Neutrophil (primary cell): ENCODE measurements around the gene EEF1AKMT1.

Experiments used
- H3K27ac ChIP-seq: fragments of 200-600 bp; sonication (generic); 2 replicates; pipeline ENCODE4 v1.5.1; 2016; ENCODE audit warnings: mild to moderate bottlenecking, moderate library complexity
- H3K27me3 ChIP-seq: fragments of 200-600 bp; sonication (generic); 2 replicates; pipeline ENCODE4 v1.6.0; 2016; ENCODE audit warnings: mild to moderate bottlenecking
- H3K36me3 ChIP-seq: fragments of 200-600 bp; sonication (generic); 2 replicates; pipeline ENCODE4 v1.5.1; 2017
- H3K4me1 ChIP-seq, 2 experiments: fragments of 200-600 bp in 1 of 2; sonication (generic) in 1 of 2; 1 replicate in 1 of 2; 2 replicates in 1 of 2; pipeline versions ENCODE4 v1.5.1 to v1.6.1; 2013 to 2016; ENCODE audit warnings: low read depth in 1 of 2, low read length in 1 of 2, mild to moderate bottlenecking in 1 of 2, moderate library complexity in 1 of 2; ENCODE audit not compliant: control insufficient read depth in 1 of 2, insufficient read depth in 1 of 2
- H3K4me3 ChIP-seq, 2 experiments: fragments of 200-600 bp in 1 of 2; sonication (generic) in 1 of 2; 1 replicate in 1 of 2; 2 replicates in 1 of 2; pipeline ENCODE4 v1.5.1; 2013 to 2016; ENCODE audit warnings: low read depth in 1 of 2, low read length in 1 of 2, mild to moderate bottlenecking in 1 of 2, moderate library complexity in 1 of 2
- H3K9me3 ChIP-seq: fragments of 200-600 bp; sonication (generic); 2 replicates; pipeline ENCODE4 v1.5.1; 2016
- TF ChIP-seq, protein P1 (sequence below): fragments of 200-600 bp; sonication (generic); IDR thresholded peaks from 2 replicates; pipeline ENCODE4 v1.5.1; 2016; ENCODE audit warnings: antibody characterized with exemption

The EEF1AKMT1 gene

DNA sequence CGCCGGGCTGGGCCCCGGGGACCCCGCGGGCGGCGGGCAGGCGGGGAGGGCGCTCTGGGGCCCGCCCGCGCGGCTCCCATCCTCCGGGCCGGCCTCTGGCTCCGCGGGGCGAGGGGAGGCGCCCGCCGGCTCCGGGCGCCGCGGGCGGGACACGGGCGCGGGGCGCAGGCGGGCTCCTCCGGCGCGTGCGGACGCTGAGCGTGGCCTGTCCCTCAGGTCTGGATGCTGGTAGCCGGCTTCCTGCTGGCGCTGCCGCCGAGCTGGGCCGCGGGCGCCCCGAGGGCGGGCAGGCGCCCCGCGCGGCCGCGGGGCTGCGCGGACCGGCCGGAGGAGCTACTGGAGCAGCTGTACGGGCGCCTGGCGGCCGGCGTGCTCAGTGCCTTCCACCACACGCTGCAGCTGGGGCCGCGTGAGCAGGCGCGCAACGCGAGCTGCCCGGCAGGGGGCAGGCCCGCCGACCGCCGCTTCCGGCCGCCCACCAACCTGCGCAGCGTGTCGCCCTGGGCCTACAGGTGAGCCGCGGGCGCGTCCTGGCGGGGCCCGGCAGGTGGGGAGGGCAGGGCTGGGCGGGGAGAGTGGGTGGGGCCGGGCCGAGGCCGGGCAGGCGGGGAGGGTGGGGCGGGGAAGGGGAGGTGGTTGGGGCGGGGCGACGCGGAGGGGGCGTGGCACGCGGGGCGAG, 69.8 kb downstream of the EEF1AKMT1 start:
- Histone ChIP-seq H3K4me1 (peaks cover 9 to 13% of the 10 kb centered on the region in 2 experiments), H3K4me3 (peak overlapping the region; percentile 35 to 36), H3K9me3 (no peaks in the 10 kb centered on the region), H3K27ac (no peak overlapping the region), H3K27me3 (peaks cover 74% of the 10 kb centered on the region), H3K36me3 (no peaks in the 10 kb centered on the region)
- TF ChIP-seq, protein P1, sequence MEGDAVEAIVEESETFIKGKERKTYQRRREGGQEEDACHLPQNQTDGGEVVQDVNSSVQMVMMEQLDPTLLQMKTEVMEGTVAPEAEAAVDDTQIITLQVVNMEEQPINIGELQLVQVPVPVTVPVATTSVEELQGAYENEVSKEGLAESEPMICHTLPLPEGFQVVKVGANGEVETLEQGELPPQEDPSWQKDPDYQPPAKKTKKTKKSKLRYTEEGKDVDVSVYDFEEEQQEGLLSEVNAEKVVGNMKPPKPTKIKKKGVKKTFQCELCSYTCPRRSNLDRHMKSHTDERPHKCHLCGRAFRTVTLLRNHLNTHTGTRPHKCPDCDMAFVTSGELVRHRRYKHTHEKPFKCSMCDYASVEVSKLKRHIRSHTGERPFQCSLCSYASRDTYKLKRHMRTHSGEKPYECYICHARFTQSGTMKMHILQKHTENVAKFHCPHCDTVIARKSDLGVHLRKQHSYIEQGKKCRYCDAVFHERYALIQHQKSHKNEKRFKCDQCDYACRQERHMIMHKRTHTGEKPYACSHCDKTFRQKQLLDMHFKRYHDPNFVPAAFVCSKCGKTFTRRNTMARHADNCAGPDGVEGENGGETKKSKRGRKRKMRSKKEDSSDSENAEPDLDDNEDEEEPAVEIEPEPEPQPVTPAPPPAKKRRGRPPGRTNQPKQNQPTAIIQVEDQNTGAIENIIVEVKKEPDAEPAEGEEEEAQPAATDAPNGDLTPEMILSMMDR: peak; percentile 31

DNA sequence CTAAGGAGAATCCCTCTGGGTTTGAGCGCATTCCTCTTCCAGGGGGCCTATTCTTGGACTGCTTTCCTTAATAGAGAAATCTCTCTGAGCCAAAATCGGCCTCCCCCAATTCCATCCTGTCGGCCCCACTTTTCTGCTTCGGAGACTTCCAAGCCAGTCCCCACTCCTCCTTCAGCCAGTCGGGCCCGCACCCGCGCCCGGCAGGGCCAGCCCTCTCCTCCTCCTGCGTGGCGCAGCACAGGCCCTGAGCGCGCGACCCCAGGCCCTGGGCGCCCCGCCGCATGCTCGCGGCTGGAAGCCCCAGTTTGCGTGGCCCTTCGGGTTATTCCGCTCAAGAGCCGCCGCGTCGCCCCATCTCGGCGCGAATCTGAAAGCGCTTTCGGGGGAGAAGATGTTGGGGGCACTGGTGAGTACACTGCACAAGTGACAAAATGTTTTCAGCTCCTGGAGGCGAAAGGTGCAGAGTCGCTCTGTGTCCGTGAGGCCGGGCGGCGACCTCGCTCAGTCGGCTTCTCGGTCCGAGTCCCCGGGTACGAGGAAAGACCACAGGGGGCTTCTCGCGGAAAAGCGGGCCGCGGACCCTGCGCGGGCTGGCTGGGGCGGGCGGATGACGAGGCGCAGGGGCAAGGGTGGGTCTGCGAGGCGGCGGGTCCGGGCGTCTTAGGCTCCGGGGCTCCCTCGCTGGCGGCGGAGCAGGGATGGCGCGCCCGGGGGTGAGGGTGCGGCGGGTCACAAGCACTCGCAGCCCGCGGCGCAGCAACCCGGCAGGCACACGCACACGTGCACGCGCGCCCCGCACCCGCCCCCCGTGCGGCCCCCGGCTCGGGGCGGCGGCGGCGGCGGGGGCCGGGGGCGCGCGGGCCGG, 70.6 kb downstream of the EEF1AKMT1 start, which contains the start of gene IL17D:
IL17D (plus strand) TSS at position 785 of the 865 bp plus-strand sequence. CDS start 303 bp downstream, outside the sequence.
- Histone ChIP-seq H3K36me3 (no peaks in the 10 kb centered on the region), H3K9me3 (no peaks in the 10 kb centered on the region), H3K4me3 (peak within 1 kb of the TSS; percentile 35 to 56), H3K27me3 (peaks cover 74% of the 10 kb centered on the region), H3K4me1 (peaks cover 9 to 13% of the 10 kb centered on the region in 2 experiments), H3K27ac (no peak within 1 kb of the TSS)
- TF ChIP-seq, protein P1: no peak

DNA sequence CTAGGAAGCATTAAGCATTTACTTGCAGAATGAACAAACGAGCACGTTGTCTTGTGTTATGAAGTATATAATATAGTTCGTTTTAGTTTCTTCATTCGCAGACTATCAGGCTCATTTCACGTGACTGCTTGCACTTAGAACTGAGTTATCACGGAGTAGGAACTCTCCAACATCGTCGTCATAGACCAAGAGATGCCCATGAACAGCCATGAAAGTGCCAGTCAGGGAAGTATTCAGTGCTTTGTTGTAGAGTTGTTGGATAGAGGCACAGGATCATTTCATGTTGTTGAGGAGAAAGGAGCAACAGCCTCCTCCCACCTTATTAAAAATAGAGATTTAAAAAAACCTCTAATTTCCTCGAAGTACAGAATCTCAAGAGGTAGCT, 71.2 kb downstream of the EEF1AKMT1 start:
- Histone ChIP-seq H3K36me3 (no peaks in the 10 kb centered on the region), H3K27me3 (peaks cover 74% of the 10 kb centered on the region), H3K9me3 (no peaks in the 10 kb centered on the region), H3K4me1 (peaks cover 9 to 13% of the 10 kb centered on the region in 2 experiments), H3K4me3 (no peak overlapping the region), H3K27ac (no peak overlapping the region)
- TF ChIP-seq, protein P1: no peak

DNA sequence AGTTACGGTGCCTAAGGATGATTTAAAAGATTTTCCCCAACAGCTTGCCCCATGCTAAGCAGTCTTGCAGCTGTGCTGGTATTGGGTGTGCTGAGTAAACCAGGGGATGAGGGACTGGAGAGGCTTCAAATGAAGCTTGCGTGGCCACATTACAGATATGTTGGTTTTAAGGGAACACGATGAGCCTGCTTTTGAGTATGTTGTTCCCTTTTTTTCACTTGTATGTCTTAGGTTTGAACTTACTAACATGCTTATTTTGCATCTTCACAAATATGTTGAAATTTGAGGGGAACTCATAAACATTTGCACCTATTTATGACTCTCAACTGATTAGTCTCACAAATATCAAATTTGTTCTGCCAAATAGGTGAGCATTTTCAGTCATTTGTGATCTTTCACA, 72.3 kb downstream of the EEF1AKMT1 start:
- Histone ChIP-seq H3K27me3 (peaks cover 69% of the 10 kb centered on the region), H3K4me3 (no peak overlapping the region), H3K36me3 (no peaks in the 10 kb centered on the region), H3K9me3 (no peaks in the 10 kb centered on the region), H3K27ac (no peak overlapping the region), H3K4me1 (peaks cover 9 to 13% of the 10 kb centered on the region in 2 experiments)
- TF ChIP-seq, protein P1: no peak

DNA sequence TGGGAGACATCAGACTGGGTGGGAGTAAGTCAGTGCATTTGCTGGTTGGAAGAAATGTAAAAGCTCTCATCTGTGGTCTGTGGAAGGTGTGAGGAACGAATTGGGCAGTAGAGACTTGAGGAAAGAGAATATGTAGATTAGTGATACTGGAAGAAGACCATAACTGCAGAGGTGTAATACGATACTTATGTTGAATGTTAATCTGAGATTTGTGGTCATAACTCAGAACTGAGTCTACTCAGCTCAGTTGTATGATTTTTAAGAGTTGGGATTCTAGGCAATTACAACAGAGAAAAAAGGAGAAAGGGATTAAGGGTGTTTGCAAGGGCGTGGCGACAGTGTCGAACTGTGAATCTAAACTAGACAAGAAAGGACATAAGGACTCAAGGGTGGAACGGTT, 73.5 kb downstream of the EEF1AKMT1 start:
- Histone ChIP-seq H3K4me1 (peaks cover 9 to 13% of the 10 kb centered on the region in 2 experiments), H3K4me3 (no peak overlapping the region), H3K9me3 (no peaks in the 10 kb centered on the region), H3K36me3 (no peaks in the 10 kb centered on the region), H3K27me3 (peaks cover 57% of the 10 kb centered on the region), H3K27ac (no peak overlapping the region)
- TF ChIP-seq, protein P1: no peak
